IPS-NIHi7 (cell line): ENCODE measurements around the gene SYNPO.

Experiments used
- DNase-seq: peaks from one replicate; pipeline ENCODE4 v3.0.0; 2012; ENCODE audit warnings: mixed read lengths; ENCODE audit errors: extremely low spot score

The SYNPO gene

DNA sequence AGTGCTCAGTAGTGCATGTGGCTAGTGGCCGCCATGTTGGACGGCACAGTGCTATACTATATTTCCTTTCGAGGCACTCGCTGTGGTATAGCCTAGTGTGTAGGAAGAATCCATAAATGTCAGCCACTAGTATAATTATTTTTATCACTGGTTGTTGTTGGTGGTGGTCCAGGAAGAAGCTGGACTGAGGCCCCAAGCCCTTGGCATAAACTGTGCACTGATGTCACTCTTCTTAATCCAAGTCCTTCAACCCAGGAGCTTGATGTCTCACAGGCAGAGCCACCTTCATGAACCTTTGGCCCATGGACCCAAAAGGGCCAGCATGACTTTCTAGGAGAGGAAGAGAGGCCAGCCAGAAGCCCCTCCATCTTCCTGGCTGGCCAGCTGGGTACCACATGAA lies 32.5 kb upstream of the SYNPO start:
- no peak for DNase-seq

- DNase-seq = no peak
Measured at GRCh38 chr5:150608991-150609390, 31.5 kb upstream of the SYNPO start.

DNA sequence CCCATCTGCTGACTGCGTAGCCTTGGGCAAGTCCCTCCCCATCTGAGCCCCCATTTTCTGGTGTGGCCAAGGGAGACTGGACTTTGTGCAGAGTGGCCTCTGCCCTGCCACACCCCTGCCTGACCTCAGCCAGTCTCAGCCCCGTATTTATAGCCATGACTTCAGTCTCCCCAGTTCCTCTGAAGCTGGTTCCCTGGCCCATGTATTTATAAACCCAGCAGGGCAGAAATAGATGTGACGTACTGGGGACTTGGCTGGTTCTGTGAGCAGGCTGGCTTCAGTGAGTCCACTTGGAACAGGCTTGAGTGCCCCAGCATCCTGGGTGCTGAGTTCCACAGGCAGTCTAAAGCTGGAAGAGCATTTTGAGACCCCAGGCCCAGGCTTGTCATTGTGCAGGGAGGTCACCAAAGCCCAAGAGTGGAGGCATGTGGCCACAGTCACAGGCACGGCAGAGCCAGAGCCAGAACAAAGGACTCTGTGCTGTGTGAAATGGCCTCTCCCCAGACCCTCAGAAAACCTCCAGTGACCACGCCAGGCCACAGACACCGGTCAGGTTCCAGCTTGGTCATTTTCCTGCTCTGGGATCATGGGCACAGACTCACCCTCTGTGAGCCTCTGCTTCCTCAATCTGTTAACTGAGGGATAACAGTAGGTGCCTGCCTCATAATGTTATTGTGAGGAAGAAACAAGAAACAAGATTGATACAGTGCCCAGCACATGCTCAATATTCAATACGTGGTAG lies 30.4 kb upstream of the SYNPO start:
- DNase-seq = no peak

GRCh38 chr5:150611026-150611425 lies 29.4 kb upstream of the SYNPO start:
- DNase-seq = no peak

DNA sequence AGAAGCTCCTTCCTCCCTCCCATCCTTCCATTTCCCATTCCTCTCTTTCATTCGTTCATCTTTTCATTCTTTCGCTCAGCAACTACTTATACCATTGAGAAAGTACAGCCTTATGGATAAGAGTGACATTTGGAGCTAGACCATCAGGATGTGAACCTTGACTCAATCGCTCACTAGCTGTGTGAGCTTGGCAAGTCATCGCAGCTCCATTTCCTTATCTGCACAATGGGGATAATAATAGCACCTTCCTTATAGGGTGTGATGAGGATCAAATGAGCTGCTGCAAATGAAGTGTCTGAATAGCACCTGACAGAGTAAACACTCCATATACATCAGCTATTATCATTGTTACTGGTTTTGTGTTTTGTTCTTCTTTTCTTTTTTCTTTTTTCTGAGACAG lies 28.1 kb upstream of the SYNPO start:
- DNase-seq = no peak

DNA sequence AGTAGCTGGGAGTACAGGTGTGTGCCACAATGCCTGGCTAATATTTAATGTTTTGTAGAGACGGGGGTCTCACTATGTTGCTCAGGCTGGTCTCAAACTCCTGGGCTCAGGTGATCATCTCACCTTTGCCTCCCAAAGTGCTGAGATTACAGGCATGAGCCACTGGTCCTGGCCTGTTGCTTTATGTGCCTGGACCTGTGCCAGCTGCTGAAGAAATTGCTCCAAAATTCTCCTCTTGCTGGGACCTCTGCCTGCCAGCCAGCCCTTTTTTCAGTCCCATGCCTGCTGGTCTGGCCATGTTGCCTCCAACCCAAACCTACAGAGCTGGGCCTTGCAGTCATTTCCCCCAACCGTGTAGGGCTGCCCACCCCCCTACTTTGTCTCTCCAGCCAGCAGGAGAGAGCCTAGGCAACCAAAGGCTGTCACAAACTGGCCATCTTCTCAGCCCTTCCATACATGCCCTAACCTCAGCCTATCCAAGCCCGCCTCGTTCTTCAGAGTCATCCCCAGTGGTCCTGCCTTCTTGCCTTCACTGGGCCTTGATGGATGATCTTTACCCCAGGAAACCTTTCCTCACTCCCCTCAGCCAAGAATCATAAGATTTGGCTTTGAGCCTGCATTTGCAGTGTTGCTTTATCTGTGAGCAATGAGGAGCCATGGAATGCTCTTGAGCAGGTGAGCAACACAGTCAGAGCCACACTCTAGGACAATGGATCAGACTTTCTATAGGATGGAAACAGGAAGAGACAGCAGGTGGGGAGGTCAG lies 27.4 kb upstream of the SYNPO start:
- DNase-seq = no peak

DNA sequence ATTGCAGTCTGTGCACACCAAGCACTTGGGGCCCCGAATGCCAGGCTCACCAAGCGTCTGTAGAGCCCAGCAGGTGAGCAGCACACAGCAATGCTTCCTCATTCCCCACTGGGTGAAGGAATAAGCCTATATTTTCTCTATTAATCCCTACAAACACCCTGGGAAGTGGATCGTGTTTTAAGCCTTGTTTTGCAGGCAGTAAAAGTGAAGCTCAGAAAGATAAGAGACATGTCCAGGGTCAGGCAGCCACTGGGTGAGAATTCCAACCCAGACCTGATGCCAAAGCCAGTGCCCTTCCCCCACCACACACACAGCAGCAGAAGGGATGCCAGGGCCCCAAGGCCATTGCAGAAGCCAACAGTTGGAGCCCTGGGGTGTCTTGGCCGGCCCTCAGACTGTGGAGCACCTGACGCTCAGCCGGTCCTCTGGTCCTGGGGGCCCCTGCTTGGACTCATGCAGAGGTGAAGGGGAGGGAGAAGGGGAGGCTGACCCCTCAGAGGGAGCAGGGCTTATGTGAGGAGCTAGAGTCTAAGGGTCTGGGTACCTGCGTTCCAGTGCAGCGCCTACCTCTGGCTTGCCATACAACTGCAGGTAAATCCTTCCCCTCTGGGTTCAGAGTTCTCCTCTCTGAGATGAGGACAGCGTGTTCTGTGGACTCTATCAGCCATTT lies 26.3 kb upstream of the SYNPO start:
- DNase-seq = peak; percentile 78

GRCh38 chr5:150614661-150615060 lies 25.8 kb upstream of the SYNPO start:
- DNase-seq = no peak

DNA sequence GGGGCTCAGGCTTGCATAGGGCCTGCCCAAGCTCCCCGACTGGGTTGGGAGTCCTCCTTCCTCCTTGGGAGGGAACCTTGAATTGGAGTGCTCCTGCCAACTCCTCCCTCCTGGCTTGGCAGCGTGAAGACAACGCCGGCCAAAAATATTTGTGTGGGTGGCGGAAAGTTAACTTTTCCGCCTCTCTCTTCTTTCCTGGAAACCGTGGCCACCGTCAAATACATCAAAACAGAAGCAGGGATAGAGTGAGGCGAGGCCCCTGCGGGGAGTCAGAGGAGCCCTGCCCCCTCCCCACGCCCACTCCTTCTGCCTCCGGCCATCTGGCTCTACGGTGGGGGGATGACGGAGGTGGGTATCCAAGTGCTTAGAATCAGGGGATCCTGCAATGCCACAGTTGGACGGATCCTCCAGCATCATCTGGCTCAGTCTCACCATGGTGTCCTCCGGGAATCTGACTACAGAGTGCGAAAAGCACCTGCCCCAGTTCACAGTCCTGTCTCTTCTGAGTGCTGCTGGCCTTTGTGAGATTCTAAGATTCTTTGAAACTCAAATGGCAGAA lies 25.2 kb upstream of the SYNPO start:
- no peak for DNase-seq

DNA sequence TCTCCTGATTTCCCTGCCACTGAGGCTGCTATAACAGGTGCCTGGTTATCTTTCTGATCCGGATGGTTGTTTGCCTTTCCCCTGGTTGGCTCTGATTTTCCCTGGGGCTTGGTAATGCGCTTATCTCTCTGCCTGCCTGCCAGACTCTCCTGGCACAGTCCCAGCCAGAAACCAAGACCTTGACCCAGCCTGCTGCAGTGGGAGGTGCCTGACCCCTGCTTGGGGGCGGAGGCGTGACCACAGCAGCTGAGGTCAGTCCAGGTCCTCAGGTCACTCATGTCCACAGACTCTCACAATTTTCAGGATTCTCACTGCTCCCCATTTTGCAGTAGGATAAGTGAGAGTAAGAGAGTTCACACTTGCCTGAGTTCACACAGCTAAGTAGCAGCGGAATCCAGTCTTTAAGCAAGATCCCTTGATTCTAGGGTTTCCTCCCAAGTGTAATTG lies 24.4 kb upstream of the SYNPO start:
- DNase-seq = no peak

- no peak for DNase-seq
Measured at GRCh38 chr5:150616506-150616905, 24.0 kb upstream of the SYNPO start.

DNA sequence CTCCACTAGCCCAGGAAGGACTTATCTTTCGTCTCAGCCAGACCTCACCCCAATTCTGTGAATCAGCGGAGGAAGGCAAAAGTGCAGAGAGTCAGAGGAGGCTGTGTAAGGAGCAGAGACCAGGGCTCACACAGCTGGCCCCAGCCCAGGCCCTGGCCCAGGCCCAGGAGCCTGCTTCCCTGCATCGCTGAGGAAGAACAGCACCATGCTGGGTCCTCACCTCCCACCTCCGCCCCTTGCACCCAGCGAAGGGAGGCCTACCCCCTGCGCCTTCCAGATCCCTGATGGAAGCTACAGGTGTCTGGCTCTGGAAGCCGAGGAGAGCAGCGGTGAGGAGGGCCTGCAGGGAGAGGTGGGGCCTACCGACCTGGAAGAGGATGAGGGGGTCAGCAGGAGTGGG lies 22.3 kb upstream of the SYNPO start:
- no peak for DNase-seq

GRCh38 chr5:150618588-150619281 lies 21.7 kb upstream of the SYNPO start:
- DNase-seq = no peak

DNA sequence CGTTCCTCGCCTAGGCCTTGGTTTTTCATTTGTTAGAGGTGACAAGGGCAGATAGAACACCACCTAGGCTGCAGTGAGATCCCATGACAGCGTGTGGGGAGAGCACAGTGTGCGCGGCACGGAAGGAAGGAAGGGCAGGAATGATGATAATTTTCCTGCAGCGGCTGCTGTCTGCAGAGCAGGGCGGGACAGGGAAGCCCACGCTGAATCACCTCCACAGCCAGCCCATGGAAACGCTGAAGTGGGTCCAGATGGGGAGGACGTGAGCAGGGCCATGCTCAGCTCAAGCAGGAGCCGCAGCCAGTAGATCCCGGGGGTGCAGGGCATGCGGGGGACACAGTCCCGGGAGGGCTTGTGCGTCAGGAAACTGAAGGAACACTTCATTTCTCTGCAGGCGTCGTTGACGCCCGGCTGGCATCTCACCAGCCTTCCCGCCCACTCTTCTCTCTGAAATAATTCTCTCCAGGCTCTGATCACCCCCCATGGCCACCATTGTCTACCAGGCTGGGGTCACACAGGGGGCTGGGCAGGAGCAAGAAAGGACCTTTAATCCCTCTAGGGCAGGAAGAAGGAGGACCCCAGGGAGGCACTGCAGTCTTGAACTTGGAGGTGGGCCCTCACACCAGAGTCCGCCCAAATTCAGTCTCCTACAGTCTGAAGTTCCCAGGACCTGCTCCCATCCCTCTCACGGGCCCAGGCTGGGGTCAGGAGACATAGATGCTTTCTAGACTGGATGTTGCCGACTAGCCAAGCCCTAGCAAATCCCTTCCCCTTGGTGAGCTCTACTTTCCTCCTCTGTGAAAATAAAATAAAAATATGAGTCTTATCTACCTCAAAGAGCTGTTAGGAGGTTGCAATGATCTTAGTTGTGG lies 20.9 kb upstream of the SYNPO start:
- no peak for DNase-seq

DNA sequence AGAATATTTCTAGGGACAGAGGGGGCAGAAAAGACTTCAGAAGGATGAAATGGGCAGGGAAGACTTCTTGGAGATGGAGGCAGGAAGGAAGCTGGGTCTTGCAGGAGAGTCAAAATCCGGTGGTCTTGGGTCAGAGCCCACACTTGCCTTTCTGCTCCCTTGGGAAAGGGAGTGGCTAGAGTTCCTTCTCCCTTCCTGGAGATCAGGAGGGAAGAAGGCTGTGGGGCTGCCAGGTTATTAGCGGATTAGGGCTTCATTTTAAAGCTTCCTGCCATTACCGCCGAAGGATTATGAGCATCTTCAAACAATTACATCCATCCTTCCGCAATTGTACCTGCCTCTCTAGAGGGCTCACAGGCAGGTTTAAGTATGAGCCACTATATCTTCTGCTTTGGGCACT lies 19.2 kb upstream of the SYNPO start:
- no peak for DNase-seq

DNA sequence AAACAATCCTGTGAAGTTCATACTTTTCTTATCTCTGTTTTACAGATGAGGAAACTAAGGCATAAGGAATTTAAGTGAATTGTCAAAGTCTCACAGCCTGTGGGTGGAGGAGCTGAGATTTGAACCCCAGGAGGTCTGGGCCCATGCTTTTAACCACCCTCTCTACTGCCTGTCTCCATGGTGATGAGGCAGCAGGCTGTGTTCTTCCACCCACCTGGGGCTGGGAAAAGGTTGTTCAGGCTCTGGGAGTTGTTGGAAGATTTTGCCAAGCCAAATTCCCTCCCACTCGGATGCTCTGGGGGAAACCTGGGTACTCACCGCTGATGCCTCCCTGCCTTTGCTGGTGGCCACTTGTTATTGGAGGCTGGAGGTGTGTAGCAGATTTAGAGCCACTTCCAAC lies 18.3 kb upstream of the SYNPO start:
- no peak for DNase-seq

GRCh38 chr5:150623152-150623877 lies 17.1 kb upstream of the SYNPO start:
- no peak for DNase-seq

DNA sequence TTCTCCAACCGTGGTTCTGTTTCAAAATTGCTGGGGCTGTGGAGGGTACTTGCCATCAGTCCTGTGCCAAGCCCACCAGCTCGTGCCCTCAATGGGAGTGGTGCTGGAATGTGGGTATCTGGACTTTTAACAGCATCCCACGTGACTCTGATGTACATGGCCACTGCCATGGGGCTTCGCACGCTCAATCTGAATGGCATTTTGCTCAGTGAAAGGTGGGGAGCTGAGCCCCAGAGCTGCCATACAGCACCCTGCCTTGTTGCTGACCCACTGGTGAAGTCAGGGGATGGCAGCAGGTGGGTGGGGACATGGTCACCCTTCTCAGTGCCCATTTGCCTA lies 16.6 kb upstream of the SYNPO start:
- no peak for DNase-seq

DNA sequence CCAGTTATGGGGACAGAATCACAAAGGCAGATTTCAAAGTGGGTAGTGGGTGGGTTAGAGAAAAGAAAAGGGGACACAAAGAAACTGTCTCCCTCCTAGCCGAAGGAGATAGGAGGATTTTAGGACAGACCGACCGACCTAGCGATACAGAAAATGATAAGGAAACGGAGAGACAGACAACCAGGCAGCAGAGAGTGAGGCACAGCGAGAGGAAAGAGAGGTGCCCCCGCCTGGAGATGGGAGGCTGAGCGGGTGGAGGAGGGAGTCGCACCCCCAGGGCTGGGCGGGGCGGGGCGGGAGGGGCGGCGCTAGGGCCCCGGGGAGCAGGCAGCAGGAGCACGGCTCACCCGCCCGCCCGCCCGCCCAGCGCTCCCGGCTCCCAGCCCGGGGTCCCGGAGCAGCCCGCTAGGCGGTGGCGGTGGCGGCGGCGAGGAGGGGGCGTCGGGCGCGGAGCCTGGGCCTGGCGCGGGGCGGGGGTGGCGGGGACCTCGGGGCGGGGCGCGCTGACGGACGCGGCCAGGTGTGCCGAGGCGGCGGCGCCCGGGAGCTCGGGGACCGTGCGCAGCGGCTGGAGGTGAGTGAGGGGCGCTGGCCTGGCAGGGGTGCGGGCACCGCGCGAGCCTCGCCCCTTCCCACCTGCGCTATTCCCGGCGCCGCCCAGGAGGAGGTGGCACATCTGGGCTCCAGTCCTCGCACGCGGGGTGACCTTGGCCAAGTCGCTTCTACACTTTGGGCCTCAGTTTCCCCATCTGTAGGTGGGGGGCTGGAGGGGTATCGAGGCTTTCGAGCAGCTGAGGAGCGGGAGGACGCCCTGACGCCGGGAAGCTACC lies 15.9 kb upstream of the SYNPO start:
- DNase-seq = peak; percentile 87
